Panc1 (cell line): ENCODE results near the gene RAPGEF1. TPM values are rescaled to one million over a fixed set of nuclear protein-coding genes. Genes with fewer than 3 reads are reported as not detected.

Source experiments
- ATAC-seq: fragments of 200-7000 bp; cut with Tn5 transposase; 2 replicates; pipeline ENCODE4 v1.9.1; 2020; ENCODE audit warnings: mild to moderate bottlenecking, moderate library complexity
- BruUV-seq: library from RNA; stranded (reverse); fragments of 400-500 nt; replicated peaks from 2 replicates; lab custom pipeline; 2021; lab: Mats Ljungman, UMichigan
- CTCF ChIA-PET: fragments of 300-600 bp; sonication (Branson Sonifier 250); formaldehyde crosslinking; loops from one replicate; lab custom pipeline; 2022; ENCODE audit warnings: antibody characterized with exemption; lab: Charles Lee
- POLR2A ChIA-PET: fragments of 300-600 bp; sonication (Branson Sonifier 250); formaldehyde crosslinking; loops from one replicate; lab custom pipeline; 2022; ENCODE audit warnings: antibody characterized with exemption; lab: Charles Lee
- DNase-seq: peaks from one replicate; pipeline ENCODE4 v3.0.0-alpha.2; 2010; ENCODE audit warnings: low read depth, low spot score
- H3K27ac ChIP-seq: 2 replicates; pipeline ENCODE4 v1.5.1; 2011; ENCODE audit warnings: mild to moderate bottlenecking, low read length, inconsistent platforms
- H3K27me3 ChIP-seq: fragments of 200-500 bp; sonication (Bioruptor generic); 2 replicates; pipeline ENCODE4 v1.6.0; 2014; ENCODE audit warnings: low read length, inconsistent platforms; ENCODE audit not compliant: control insufficient read depth, insufficient read depth
- H3K36me3 ChIP-seq: fragments of 200-500 bp; sonication (Bioruptor generic); 2 replicates; pipeline ENCODE4 v1.5.1; 2014; ENCODE audit warnings: inconsistent platforms, mild to moderate bottlenecking, low read length, moderate library complexity; ENCODE audit not compliant: control insufficient read depth, insufficient read depth
- H3K4me1 ChIP-seq: 2 replicates; pipeline ENCODE4 v1.5.1; 2011; ENCODE audit warnings: inconsistent platforms, mild to moderate bottlenecking, low read length, moderate library complexity; ENCODE audit not compliant: control insufficient read depth, insufficient read depth
- H3K4me3 ChIP-seq, 2 experiments: 2 replicates each; pipeline ENCODE4 v1.5.1; 2011 to 2012; ENCODE audit warnings: low read depth in 2 of 2, low read length in 2 of 2, mild to moderate bottlenecking in 2 of 2, inconsistent platforms in 1 of 2, moderate library complexity in 1 of 2
- H3K9me3 ChIP-seq: fragments of 200-500 bp; sonication (Bioruptor generic); 2 replicates; pipeline ENCODE4 v1.5.1; 2014; ENCODE audit warnings: low read depth, mild to moderate bottlenecking, inconsistent platforms, low read length, moderate library complexity; ENCODE audit not compliant: control insufficient read depth, insufficient read depth
- POLR2AphosphoS5 ChIP-seq: IDR thresholded peaks from 2 replicates; pipeline ENCODE4 v1.6.1; 2012; ENCODE audit warnings: mild to moderate bottlenecking, low read depth, low read length, moderate library complexity
- SIN3A ChIP-seq: IDR thresholded peaks from 2 replicates; pipeline ENCODE4 v1.6.1; 2012; ENCODE audit warnings: low read depth, mild to moderate bottlenecking, low read length, moderate library complexity, borderline replicate concordance; ENCODE audit not compliant: insufficient read depth
- TCF7L2 ChIP-seq: IDR thresholded peaks from 2 replicates; pipeline ENCODE4 v1.6.1; 2011; ENCODE audit warnings: mild to moderate bottlenecking, low read depth, low read length, inconsistent platforms
- in situ Hi-C: cut with HindIII; loops from 2 replicates; pipeline ENCODE4 v1.10.0; 2016; ENCODE audit warnings: low sequenced_read_pairs, low pct_unique_long_range_greater_than_20kb
- intact Hi-C: fragments of 100-400 bp; cut with micrococcal nuclease; formaldehyde crosslinking; loops from one replicate; pipeline ENCODE4 v1.10.0; 2022; ENCODE audit not compliant: unreplicated experiment
- total RNA-seq: library from RNA; stranded (reverse); gene quantifications from one replicate; pipeline ENCODE4 v1.2.1, GENCODE V29; 2021; ENCODE audit not compliant: unreplicated experiment
- TF ChIP-seq, protein P1 (sequence below), 2 experiments: IDR thresholded peaks; 2 replicates each; pipeline ENCODE4 v1.6.1; 2011 to 2012; ENCODE audit warnings: low read depth in 2 of 2, control low read depth in 1 of 2, low read length in 1 of 2, mild to moderate bottlenecking in 1 of 2, moderate library complexity in 1 of 2; ENCODE audit not compliant: insufficient read depth in 1 of 2
- TF ChIP-seq, protein P2 (sequence below): fragments of 450-650 bp; IDR thresholded peaks from 2 replicates; pipeline ENCODE4 v1.5.1; 2017; ENCODE audit warnings: mild to moderate bottlenecking

Gene RAPGEF1
- total RNA-seq, 1 experiment from 2014 or later: 86.8 TPM

DNA sequence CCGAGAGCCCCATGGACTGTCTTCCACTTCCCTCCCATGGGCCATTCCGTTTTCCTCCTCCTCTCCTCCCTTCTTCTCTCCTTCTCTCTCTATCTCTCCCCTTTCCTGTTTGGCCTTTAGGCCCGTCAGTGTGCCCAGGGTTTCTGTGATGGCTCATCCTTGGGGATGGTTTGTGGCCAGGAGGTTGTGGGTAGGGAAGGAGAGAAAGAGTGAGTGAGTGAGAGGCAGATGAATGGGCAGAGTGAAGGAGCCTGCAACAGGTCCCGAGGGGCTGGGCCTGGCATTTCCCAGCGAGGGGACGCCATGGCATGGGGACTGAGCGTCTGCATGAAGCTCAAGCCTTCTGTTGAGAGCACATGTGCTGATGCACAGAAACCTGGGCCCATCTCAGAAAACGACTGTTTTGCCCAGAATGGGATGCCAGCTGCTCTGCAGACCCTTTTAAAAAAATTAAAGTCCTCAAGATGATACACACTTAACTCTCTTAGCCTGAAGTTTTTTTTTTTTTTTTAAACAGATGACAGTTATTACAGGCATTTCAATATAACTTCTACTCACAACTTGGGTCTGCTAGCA lies 125.4 kb downstream of the RAPGEF1 start:
- H3K27ac ChIP-seq: no peak overlapping the region
- no peaks in the 10 kb centered on the region for H3K9me3 ChIP-seq

DNA sequence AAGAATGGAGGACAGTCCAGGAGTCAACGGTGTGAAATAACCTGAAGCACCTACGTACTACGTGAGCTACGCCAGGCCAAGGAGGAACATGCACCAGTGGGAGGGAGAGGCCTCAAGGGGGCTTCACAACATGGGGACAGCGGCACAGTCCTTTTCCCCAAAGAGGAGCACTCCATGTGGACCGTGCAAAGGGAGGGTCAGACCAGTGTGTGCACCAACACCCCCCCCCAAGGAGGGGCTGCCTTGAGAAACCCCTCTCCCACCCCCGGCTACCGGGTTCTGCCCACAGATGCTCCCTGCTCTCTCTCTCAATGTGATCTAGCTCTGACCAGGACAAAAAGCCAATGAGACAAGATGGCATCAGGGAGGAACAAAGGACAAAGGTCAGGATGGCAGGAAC lies 126.0 kb downstream of the RAPGEF1 start:
- Histone ChIP-seq H3K27me3 (no peaks in the 10 kb centered on the region), H3K9me3 (no peaks in the 10 kb centered on the region), H3K4me3 (no peak overlapping the region), H3K27ac (no peak overlapping the region), H3K4me1 (peaks cover 11% of the 10 kb centered on the region), H3K36me3 (no peaks in the 10 kb centered on the region)
- TF ChIP-seq TCF7L2: no peak
- no peak for TF ChIP-seq POLR2AphosphoS5
- TF ChIP-seq, protein P1, sequence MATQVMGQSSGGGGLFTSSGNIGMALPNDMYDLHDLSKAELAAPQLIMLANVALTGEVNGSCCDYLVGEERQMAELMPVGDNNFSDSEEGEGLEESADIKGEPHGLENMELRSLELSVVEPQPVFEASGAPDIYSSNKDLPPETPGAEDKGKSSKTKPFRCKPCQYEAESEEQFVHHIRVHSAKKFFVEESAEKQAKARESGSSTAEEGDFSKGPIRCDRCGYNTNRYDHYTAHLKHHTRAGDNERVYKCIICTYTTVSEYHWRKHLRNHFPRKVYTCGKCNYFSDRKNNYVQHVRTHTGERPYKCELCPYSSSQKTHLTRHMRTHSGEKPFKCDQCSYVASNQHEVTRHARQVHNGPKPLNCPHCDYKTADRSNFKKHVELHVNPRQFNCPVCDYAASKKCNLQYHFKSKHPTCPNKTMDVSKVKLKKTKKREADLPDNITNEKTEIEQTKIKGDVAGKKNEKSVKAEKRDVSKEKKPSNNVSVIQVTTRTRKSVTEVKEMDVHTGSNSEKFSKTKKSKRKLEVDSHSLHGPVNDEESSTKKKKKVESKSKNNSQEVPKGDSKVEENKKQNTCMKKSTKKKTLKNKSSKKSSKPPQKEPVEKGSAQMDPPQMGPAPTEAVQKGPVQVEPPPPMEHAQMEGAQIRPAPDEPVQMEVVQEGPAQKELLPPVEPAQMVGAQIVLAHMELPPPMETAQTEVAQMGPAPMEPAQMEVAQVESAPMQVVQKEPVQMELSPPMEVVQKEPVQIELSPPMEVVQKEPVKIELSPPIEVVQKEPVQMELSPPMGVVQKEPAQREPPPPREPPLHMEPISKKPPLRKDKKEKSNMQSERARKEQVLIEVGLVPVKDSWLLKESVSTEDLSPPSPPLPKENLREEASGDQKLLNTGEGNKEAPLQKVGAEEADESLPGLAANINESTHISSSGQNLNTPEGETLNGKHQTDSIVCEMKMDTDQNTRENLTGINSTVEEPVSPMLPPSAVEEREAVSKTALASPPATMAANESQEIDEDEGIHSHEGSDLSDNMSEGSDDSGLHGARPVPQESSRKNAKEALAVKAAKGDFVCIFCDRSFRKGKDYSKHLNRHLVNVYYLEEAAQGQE (IDR thresholded peaks at IDR 0.05; ENCODE audit: insufficient read depth in 1 of 2, low read depth in 2 of 2, low read length in 1 of 2): no peak
- TF ChIP-seq, protein P2, sequence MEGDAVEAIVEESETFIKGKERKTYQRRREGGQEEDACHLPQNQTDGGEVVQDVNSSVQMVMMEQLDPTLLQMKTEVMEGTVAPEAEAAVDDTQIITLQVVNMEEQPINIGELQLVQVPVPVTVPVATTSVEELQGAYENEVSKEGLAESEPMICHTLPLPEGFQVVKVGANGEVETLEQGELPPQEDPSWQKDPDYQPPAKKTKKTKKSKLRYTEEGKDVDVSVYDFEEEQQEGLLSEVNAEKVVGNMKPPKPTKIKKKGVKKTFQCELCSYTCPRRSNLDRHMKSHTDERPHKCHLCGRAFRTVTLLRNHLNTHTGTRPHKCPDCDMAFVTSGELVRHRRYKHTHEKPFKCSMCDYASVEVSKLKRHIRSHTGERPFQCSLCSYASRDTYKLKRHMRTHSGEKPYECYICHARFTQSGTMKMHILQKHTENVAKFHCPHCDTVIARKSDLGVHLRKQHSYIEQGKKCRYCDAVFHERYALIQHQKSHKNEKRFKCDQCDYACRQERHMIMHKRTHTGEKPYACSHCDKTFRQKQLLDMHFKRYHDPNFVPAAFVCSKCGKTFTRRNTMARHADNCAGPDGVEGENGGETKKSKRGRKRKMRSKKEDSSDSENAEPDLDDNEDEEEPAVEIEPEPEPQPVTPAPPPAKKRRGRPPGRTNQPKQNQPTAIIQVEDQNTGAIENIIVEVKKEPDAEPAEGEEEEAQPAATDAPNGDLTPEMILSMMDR: no peak
- no peak for TF ChIP-seq SIN3A
- no peak for ATAC-seq
- DNase-seq: no peak
- intact Hi-C loops (no loop called here), in situ Hi-C loops (no loop called here)
- BruUV-seq: no TSS peak
- ChIA-PET POLR2A (no interaction called here), CTCF (interaction anchor here (0.6 kb wide), 1 partner anchor 135 kb away, joined by 3 read pairs; no protein-coding TSS in a partner anchor)

More for the DNA sequence above, 125.4 kb downstream of the RAPGEF1 start:
- no TSS peak for BruUV-seq
- ATAC-seq (no peak), DNase-seq (no peak)
- Histone ChIP-seq H3K36me3 (no peaks in the 10 kb centered on the region), H3K27me3 (no peaks in the 10 kb centered on the region), H3K4me3 (no peak overlapping the region), H3K4me1 (peaks cover 6% of the 10 kb centered on the region)
- TF ChIP-seq POLR2AphosphoS5: no peak
- TF ChIP-seq TCF7L2: no peak
- TF ChIP-seq SIN3A: no peak
- TF ChIP-seq, protein P2: no peak
- TF ChIP-seq, protein P1 (IDR thresholded peaks at IDR 0.05; ENCODE audit: insufficient read depth in 1 of 2, low read depth in 2 of 2, low read length in 1 of 2): no peak
- intact Hi-C loops: no loop called here
- CTCF ChIA-PET: no interaction called here
- POLR2A ChIA-PET: no interaction called here
- in situ Hi-C loops: no loop called here
